DMS114 treated with DMSO at 0.1 percent for 48 hours (cell line): ENCODE data around the gene NIT1.
A peak's percentile ranks its signal among the peaks of the same experiment; 100 is the strongest.

Source experiments
- DNase-seq: peaks from one replicate; lab custom pipeline; 2025; ENCODE audit not compliant: unreplicated experiment; lab: John Stamatoyannopoulos, UW

NIT1 gene

DNA sequence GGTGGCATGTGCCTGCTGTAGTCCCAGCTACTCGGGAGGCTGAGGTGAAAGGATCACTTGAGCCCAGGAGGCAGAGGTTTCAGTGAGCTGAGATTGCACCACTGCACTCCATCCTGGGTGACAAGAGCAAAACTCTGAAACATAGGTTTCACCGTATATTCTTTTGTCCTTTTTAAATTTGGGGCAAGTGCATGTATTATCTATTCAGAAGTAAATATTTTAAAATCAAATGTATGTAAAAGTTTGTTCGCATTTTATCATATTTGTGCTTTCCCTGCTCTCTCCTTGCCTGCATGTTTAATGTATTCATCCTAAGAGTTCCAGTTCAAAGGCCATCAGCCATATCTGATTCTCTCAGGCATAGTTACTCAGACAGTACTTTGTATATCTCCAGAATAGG, 27.9 kb downstream of the NIT1 start:
- no peak for DNase-seq

DNA sequence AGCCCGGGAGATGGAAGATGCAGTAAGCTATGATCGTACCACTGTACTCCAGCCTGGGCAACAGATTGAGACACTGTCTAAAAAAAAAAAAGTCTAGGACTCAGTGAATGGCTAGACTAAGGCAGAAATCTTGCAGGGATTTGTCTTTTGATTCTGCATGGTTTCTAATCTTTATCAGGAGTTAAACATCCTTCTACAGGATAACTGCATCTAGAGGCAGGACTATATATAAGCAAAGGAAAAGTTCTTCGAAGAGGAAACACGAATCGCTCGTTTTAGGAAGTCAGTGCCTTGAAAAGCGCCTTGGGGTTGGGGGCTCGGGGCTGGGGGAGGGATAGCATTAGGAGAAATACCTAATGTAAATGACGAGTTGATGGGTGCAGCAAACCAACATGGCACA, 35.3 kb downstream of the NIT1 start:
- DNase-seq = no peak

DNA sequence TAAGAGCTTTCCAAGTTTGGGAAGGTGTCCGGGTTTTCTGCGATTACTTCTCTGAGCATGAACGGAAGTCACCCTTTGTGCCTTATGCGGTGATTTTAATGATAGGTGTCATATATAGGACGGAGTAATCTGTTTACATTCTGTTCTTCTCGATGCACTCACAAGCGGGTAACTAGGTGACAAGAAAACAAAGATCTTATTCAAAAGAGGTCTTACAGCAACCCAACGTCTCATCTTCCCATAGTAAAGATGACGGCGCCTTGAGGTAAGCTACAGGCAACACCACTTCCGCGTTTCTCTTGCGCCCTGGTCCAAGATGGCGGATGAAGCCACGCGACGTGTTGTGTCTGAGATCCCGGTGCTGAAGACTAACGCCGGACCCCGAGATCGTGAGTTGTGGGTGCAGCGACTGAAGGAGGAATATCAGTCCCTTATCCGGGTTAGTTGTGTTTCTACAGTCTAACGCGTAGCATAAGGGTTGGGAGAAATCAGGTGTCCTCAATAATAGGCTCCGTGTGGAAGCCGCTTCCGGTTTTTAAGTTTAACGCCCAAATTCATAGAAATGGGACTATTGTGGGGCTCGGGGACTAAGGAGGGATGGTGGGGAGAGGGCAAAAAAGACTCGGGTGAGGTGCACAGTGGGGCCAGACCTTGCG, 35.9 kb downstream of the NIT1 start, which contains the start of gene UFC1:
Gene UFC1 (plus strand): TSS at position 297 of the 656 bp plus-strand sequence. CDS start 20 bp downstream, at position 317.
- peak; percentile 98 for DNase-seq

DNA sequence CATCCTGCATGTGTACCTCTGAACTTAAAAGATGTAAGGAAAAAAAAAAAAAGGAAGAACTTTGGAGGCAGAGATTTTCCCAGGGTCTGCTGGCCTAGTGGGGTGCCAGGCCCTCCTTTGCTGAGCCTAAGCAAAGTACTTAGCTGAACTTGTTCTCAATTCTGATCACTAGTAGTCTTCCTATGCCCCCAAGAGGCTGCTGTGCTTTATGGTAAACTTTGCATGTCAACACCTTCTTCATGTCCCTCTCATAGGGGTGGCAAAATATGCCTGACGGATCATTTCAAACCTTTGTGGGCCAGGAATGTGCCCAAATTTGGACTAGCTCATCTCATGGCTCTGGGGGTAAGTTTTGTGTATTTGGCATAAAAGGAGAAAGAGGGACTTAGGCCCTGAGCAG, 40.0 kb downstream of the NIT1 start:
- peak; percentile 34 for DNase-seq

DNA sequence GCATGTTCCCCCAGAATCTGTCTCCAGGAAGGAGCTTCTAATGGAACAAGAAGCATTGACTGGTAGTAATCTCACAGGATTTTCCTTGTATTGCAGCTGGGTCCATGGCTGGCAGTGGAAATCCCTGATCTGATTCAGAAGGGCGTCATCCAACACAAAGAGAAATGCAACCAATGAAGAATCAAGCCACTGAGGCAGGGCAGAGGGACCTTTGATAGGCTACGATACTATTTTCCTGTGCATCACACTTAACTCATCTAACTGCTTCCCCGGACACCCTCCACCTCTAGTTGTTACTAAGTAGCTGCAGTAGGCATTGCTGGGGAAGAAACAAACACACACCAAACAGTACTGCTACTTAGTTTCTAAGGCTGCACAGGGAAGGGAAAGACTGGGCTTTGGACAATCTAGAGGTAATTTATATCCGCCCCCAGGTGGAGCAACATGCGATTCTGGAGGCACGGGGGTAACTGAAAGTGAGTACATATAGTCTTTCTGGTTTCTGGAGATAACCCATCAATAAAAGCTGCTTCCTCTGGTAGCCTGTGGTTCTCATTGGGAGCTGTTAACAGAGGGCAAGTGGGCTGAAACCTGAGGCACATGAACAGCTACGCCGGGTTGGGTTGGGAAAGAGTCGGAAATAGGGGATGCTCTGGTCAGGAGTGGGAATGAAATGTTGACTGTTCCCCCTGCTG, 40.6 kb downstream of the NIT1 start:
- no peak for DNase-seq

DNA sequence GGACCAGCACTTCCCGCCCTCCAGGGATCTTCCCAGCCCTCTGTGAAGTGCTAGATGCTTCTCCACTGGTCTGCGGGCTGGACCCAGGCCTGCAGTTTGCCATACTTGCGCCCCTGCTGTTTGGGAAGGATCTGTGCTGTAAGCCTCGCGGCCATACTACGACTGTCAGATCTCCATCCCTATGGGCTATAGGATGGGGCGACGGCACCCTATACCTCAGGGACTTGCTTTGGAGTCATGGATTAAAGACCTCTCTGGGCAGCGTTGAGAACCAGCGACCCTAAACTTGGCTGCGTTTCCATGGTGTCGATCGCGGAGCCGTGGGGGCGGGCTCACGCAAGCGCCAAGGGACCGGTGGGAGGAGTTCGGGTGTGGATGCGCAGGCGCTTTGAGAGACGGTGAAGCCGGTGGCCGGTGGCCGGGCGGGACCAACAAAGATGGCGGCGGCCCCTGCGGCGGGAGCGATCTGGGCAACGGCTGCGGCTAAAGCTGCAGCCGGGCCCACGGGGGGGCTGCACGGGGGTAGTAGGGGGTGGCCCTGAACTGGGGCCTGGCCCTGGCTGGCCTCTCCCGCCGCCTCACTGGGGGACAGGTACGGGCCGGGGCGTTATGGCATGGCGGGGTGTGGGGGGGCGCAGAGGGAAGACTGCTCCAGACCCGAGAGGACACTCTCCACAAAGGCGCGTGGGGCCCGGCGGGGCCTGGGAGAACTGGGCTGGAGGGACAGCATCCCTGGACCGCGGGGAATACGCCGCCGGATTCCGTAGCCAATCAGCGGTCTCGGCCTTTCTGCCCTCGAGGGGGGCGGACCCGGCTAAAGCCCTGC, 41.4 kb downstream of the NIT1 start, which contains the start of gene USP21:
Gene USP21 (plus strand): TSS at position 414 of the 826 bp plus-strand sequence. CDS start 1,141 bp downstream, outside the sequence.
- peak; percentile 94 for DNase-seq

DNA sequence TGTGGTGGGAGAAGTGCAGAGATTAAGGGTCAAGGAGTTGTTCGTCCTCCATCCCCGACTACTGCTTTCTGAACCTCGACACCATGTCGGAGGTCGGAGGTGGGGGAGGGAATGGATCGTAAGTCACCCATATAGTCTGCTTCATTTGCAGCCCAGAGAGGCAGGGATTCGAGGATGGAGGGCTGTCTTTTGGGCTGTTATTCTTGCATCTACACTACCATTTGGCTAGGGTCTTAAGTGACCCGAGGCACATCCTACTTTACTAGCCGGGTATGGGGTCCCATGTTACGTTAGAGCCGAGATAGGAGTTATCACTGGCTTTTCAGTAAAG, 42.0 kb downstream of the NIT1 start:
- DNase-seq = no peak

DNA sequence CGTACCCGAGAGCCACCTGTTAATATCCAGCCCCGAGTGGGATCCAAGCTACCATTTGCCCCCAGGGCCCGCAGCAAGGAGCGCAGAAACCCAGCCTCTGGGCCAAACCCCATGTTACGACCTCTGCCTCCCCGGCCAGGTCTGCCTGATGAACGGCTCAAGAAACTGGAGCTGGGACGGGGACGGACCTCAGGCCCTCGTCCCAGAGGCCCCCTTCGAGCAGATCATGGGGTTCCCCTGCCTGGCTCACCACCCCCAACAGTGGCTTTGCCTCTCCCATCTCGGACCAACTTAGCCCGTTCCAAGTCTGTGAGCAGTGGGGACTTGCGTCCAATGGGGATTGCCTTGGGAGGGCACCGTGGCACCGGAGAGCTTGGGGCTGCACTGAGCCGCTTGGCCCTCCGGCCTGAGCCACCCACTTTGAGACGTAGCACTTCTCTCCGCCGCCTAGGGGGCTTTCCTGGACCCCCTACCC, 42.8 kb downstream of the NIT1 start:
- DNase-seq = no peak

DNA sequence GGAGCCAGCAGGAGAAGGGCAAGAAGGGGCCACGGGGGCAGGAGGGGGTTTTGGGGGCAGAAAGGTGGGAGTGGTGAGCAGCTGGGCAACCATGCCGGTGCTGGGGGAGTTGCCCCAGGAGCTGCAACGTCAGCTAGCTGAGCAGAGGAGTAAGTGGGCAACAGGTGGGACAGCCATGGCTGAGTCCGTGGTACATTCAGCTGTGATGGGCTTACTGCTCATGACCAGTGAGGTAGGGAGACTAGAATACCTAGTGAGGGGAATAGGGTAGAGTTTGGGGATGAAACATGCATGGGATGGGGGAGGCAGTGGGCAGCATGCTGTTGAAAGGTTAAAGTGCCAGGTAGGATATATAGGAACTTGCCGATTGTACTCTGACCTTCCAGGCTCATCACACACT, 43.7 kb downstream of the NIT1 start:
- no peak for DNase-seq

DNA sequence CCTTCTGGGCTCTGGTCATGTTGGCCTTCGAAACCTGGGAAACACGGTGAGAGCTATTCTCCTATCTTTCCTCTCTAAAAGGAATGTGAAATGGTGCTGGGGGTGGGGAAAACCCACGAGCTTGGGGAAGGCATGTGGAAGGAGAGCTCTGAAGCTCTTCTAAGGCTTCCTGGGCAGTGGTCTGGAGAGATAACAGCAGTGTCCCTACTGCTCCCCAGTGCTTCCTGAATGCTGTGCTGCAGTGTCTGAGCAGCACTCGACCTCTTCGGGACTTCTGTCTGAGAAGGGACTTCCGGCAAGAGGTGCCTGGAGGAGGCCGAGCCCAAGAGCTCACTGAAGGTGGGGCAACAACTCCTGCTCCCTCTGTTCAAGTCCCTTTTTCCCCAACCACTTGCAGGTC, 44.1 kb downstream of the NIT1 start:
- no peak for DNase-seq

DNA sequence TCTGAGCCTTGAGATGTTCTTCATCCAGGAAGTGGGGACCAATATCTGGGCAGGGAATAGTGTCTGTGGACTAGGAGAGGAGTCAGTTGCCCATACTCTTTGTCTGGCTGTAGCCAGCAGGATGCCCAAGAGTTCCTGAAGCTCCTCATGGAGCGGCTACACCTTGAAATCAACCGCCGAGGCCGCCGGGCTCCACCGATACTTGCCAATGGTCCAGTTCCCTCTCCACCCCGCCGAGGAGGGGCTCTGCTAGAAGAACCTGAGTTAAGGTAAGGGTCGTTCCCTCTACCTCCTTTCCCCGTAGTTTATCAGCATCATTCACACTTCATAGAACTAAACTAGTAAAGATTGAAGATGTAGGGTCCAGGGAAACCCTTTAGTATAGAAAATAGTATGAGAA, 44.9 kb downstream of the NIT1 start:
- no peak for DNase-seq

DNA sequence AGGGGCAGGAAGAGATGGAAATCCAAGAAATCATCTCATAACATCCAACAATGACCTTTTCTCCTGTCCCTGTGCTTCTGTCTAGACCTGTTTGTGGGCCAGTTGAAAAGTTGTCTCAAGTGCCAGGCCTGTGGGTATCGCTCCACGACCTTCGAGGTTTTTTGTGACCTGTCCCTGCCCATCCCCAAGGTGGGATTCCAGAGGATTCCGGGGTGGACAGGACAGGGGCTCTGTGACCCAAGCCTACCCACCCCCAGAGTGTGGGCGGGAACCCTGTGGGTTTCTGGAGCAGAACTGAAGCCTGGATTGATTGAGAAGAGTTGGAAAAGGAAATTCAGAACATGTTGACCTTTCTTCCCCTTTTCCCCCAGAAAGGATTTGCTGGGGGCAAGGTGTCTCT, 45.9 kb downstream of the NIT1 start:
- DNase-seq = no peak

DNA sequence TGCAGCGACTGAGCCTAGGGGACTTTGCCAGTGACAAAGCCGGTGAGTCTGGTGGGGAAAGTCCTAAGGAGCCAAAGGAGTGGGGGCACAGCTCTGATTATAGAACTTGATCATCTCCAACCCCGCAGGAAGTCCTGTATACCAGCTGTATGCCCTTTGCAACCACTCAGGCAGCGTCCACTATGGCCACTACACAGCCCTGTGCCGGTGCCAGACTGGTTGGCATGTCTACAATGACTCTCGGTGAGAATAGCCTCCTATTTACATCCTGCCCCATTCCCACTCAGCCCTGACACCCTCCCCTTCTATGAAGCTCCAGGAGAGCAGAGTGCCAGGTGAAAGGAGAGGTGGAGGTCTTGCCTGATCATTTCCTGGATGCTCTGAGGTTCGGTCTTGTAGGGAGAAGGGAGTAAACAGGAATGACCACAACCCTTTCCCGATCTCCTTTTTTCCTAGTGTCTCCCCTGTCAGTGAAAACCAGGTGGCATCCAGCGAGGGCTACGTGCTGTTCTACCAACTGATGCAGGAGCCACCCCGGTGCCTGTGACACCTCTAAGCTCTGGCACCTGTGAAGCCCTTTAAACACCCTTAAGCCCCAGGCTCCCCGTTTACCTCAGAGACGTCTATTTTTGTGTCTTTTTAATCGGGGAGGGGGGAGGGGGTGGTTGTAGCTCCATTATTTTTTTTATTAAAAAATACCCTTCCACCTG, 47.2 kb downstream of the NIT1 start:
- DNase-seq = no peak

DNA sequence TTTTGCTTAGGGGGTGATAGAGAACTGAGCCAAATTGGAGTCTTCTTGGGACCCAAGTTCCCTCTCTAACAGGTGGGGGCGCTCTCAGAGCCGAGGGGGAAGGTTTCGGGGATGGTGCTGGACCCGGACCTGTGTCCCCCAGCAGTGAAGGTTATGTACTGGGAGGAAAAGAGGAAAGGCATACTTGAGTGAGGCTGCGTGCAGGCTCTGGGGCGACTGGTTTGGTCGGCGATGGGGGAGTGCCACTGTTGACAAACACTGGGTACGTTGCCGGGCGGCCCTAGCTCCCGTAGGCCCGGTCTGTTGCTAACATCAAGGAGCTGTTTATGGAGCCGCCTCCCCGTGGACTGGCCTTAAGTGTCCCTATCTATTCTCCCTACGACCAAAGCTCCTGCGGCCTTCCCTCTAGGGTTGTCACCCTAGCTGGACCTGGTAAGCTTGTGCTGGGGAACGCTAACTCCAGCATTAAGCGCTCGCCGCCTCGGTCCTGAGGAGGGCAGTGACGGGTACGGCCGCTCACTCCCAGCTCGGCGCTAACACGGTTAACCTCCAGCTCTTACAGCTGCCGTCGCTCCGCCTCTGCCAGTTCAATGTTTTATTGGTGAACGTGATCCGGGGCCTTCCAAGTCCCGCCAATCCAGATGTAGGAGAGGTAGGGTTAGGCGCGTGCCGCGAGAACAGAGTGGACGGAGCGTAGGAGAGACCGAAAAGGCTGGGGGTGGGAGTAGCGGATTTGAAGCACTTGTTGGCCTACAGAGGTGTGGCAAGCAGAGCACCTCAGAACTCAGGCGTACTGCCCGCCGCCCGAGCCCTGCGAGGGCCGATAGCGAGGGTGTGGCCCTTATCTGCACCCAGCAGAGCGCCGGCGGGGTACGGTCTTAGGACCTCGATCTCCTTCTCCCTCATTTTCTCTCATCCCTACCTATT, 48.1 kb downstream of the NIT1 start, which contains the start of gene PPOX:
Gene PPOX (plus strand): TSS at position 685 of the 927 bp plus-strand sequence. CDS start 422 bp downstream, outside the sequence.
- peak; percentile 100 for DNase-seq

DNA sequence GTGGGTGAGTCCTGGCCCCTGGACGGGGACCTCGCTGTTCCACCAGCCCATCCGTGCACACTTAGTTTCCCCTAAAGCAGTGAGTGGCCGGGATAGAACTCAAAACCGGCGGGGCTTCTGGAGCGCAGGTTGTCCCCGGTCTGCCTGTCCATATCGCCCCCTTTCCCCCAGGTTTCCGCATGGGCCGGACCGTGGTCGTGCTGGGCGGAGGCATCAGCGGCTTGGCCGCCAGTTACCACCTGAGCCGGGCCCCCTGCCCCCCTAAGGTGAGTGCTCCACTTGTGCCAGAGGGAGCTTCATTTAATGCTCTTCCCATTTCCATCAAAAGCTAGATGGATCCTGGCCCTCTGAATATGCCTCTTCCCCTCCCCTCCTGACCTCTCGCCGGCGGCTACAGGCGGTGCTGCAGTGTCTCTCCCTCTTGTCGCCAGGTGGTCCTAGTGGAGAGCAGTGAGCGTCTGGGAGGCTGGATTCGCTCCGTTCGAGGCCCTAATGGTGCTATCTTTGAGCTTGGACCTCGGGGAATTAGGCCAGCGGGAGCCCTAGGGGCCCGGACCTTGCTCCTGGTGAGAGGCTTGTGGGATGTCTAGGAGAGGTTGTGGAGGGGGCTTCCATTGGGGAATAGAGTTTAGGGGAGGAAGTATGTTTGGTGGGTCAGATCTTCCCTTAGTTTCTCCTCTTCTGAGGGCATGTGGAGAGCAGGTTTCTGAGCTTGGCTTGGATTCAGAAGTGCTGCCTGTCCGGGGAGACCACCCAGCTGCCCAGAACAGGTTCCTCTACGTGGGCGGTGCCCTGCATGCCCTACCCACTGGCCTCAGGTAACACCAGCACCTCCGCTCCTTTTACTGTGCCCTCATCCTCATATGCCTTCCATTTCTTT, 49.0 kb downstream of the NIT1 start:
- DNase-seq = no peak

DNA sequence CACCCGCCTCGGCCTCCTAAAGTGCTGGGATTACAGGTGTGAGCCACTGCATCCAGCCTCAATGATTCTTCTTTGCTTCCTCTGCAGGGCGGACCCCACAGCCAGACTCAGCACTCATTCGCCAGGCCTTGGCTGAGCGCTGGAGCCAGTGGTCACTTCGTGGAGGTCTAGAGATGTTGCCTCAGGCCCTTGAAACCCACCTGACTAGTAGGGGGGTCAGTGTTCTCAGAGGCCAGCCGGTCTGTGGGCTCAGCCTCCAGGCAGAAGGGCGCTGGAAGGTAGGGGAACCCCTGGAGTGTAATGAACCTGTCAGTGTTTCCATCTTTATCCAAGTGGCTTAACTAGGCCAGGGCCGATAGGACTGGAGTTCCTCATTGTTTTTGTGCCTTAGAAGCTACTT, 51.0 kb downstream of the NIT1 start:
- no peak for DNase-seq
